Right lobe of liver (tissue), 6 donors: ENCODE measurements around the gene PPFIBP1. TPM values are rescaled to one million over a fixed set of nuclear protein-coding genes. Genes with fewer than 3 reads are reported as not detected.

Experiments
- ATAC-seq, 4 donors: fragments of 200-7000 bp; cut with Tn5 transposase; one replicate each; pipeline ENCODE4 v1.9.1; 2020; ENCODE audit warnings: mild to moderate bottlenecking in 4 of 4, moderate library complexity in 4 of 4
- DNase-seq, 3 donors: peaks; one replicate each; pipeline ENCODE4 v3.0.0-alpha.2; 2020
- H3K27ac ChIP-seq, 3 donors: fragments of 200-600 bp; one replicate each; pipeline ENCODE4 v1.8.0; 2022
- H3K27me3 ChIP-seq, 2 donors: fragments of 200-600 bp; one replicate each; pipeline ENCODE4 v1.8.0; 2022
- H3K36me3 ChIP-seq, 4 donors: fragments of 200-600 bp; sonication (generic) in 1 of 4; one replicate each; pipeline versions ENCODE4 v1.5.1 to v1.8.0; 2017 to 2022; ENCODE audit warnings: control low read depth in 1 of 4
- H3K4me1 ChIP-seq, 4 donors: fragments of 200-600 bp; sonication (generic) in 1 of 4; one replicate each; pipeline versions ENCODE4 v1.5.1 to v1.8.0; 2017 to 2022; ENCODE audit warnings: control low read depth in 1 of 4
- H3K4me3 ChIP-seq, 3 donors: fragments of 200-600 bp; one replicate each; pipeline ENCODE4 v1.8.0; 2022
- H3K9me3 ChIP-seq, 4 donors: fragments of 200-600 bp; sonication (generic) in 1 of 4; one replicate each; pipeline versions ENCODE4 v1.5.1 to v1.8.0; 2017 to 2022; ENCODE audit warnings: control low read depth in 1 of 4
- POLR2A ChIP-seq: fragments of 450-650 bp; IDR thresholded peaks from one replicate; pipeline ENCODE4 v1.6.1; 2017; ENCODE audit warnings: antibody characterized with exemption, mild to moderate bottlenecking
- WGBS: methylation state at CpG from one replicate; pipeline ENCODE4 v1.1.6; 2018; ENCODE audit warnings: low coverage, low lambda C conversion rate; ENCODE audit not compliant: insufficient coverage; ENCODE audit errors: missing lambda C conversion rate; 5-methylcytosine and 5-hydroxymethylcytosine counted together
- intact Hi-C, 2 donors: fragments of 100-400 bp; cut with DNase I; formaldehyde crosslinking; loops; one replicate each; pipeline versions ENCODE4 v1.11.2 to v1.14.1; 2022
- total RNA-seq, 6 experiments: library from RNA; depleted of rRNA in 2 of 6; stranded (reverse); fragments of >200 nt in 2 of 6; fragmentation: NEBNext Ultra II Directional in 3 of 6; extraction: Animal tissue kit (Norgen Biotek cat#: 25700) in 3 of 6; gene quantifications; one replicate each; pipeline versions ENCODE4 v1.1.0 to v1.2.4, GENCODE V29; 2016 to 2023
- TF ChIP-seq, protein P1 (sequence below), 4 donors: fragments of 200-600 bp in 3 of 4; fragments of 450-650 bp in 1 of 4; IDR thresholded peaks; one replicate each; pipeline versions ENCODE4 v1.5.1 to v1.8.0; 2016 to 2022; ENCODE audit warnings: antibody characterized with exemption in 4 of 4, mild to moderate bottlenecking in 2 of 4
- donor health status: DM: no; HTN: yes; CAD: no.
- donor health status: DM: no; HTN: no; CAD: no.
- donor health status: DM: no; HTN: no; CAD: no.
- donor health status: DM: no; HTN: yes; CAD: no.
- donor health status: DM: no; HTN: yes; CAD: no.

Gene PPFIBP1
- total RNA-seq, 6 experiments from 2014 or later: 24.1 to 53.9 (median 35.8) TPM

DNA sequence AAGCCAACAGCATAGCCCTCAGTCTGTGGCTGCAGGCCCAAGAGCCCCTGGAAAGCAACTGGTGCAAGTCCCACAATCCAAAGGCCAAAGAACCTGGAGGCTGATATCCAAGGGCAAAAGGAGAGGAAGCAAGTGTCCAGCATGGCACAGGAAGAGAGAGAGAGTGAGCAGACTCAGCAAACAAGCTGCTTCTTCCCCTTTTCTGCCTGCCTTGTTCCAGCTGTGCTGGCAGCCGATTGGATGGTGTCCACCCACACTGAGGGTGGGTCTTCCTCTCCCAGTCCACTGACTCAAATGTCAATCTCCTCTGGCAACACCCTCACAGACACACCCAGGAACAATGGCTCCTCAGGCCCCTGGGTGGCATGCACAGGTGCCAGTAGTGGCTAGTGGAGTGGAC, 44.0 kb upstream of the PPFIBP1 start:
- WGBS: no CpG with 5 or more reads among the region's 1 CpG
- H3K4me1 ChIP-seq: no peaks in the 10 kb centered on the region
- H3K36me3 ChIP-seq: no peaks in the 10 kb centered on the region
- no peaks in the 10 kb centered on the region for H3K27me3 ChIP-seq
- no peak for DNase-seq
- no peak overlapping the region for H3K27ac ChIP-seq
- H3K9me3 ChIP-seq: peaks cover 0 to 5% (median 1%) of the 10 kb centered on the region in 4 donors
- no peak overlapping the region for H3K4me3 ChIP-seq
- intact Hi-C loops: no loop called here
- TF ChIP-seq, protein P1, sequence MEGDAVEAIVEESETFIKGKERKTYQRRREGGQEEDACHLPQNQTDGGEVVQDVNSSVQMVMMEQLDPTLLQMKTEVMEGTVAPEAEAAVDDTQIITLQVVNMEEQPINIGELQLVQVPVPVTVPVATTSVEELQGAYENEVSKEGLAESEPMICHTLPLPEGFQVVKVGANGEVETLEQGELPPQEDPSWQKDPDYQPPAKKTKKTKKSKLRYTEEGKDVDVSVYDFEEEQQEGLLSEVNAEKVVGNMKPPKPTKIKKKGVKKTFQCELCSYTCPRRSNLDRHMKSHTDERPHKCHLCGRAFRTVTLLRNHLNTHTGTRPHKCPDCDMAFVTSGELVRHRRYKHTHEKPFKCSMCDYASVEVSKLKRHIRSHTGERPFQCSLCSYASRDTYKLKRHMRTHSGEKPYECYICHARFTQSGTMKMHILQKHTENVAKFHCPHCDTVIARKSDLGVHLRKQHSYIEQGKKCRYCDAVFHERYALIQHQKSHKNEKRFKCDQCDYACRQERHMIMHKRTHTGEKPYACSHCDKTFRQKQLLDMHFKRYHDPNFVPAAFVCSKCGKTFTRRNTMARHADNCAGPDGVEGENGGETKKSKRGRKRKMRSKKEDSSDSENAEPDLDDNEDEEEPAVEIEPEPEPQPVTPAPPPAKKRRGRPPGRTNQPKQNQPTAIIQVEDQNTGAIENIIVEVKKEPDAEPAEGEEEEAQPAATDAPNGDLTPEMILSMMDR (IDR thresholded peaks at IDR 0.05): no peak
- TF ChIP-seq POLR2A: no peak
- no peak for ATAC-seq

DNA sequence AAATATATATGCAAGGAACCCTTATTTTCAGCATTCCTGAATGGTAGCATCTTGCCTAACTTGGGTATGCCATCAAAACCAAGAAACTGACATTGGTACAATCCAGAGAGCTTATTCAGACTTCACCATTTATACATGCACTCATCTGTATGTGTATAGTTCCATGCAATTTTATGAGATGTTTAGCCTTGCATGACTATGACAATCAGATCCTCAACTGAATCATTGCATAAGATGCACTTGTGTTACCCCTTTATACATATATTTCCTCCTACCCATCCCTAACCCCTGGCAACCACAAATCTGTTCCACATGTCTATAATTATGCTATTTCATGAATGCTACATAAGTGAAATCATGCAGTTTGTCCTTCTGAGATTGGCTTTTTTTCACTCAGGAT, 37.0 kb upstream of the PPFIBP1 start:
- intact Hi-C loops: no loop called here
- ATAC-seq (no peak), DNase-seq (no peak)
- Histone ChIP-seq H3K4me3 (no peak overlapping the region), H3K9me3 (no peaks in the 10 kb centered on the region), H3K27me3 (no peaks in the 10 kb centered on the region), H3K36me3 (no peaks in the 10 kb centered on the region), H3K27ac (no peak overlapping the region), H3K4me1 (peaks cover 0 to 8% (median 0%) of the 10 kb centered on the region in 4 donors)
- TF ChIP-seq, protein P1 (IDR thresholded peaks at IDR 0.05): no peak
- no peak for TF ChIP-seq POLR2A

DNA sequence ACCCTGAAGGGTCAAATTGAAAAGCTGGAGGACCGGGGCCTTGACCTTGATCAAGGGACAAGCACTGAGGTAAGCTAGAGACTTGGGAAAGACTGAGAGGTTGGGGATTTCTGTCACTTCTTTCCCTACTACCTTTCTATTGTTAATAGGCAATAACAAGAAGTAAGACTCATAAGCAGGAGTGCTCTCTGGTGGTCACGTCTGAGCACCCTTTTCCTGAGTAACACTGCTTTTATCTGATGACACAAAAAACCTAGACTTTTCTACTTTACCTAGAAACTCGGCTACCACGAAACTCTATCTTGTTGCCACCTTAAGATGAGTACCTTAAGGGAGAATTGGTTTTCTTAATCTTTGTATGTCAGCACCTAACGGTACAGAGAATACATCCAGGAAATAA, 35.5 kb upstream of the PPFIBP1 start:
- Histone ChIP-seq H3K36me3 (no peaks in the 10 kb centered on the region), H3K27me3 (no peaks in the 10 kb centered on the region), H3K27ac (no peak overlapping the region), H3K4me1 (peaks cover 0 to 8% (median 0%) of the 10 kb centered on the region in 4 donors), H3K4me3 (no peak overlapping the region), H3K9me3 (no peaks in the 10 kb centered on the region)
- intact Hi-C loops: no loop called here
- no peak for ATAC-seq
- TF ChIP-seq, protein P1 (IDR thresholded peaks at IDR 0.05): no peak
- no peak for TF ChIP-seq POLR2A
- 65% methylated on average over 5 of the region's 5 CpGs for WGBS
- DNase-seq: no peak

GRCh38 chr12:27491226-27491625, 32.8 kb upstream of the PPFIBP1 start:
- intact Hi-C loops: no loop called here

More at GRCh38 chr12:27491226-27491625, 32.8 kb upstream of the PPFIBP1 start:
- peaks cover 0 to 8% (median 0%) of the 10 kb centered on the region in 4 donors for H3K4me1 ChIP-seq
- H3K36me3 ChIP-seq: no peaks in the 10 kb centered on the region
- no peak overlapping the region for H3K27ac ChIP-seq
- H3K27me3 ChIP-seq: no peaks in the 10 kb centered on the region
- no peak overlapping the region for H3K4me3 ChIP-seq
- H3K9me3 ChIP-seq: no peaks in the 10 kb centered on the region
- WGBS: 36% methylated on average over 2 of the region's 2 CpGs
- ATAC-seq: peak in 3 of 4 donors; percentile 52 to 67 (median 67)
- no peak for DNase-seq
- TF ChIP-seq, protein P1 (IDR thresholded peaks at IDR 0.05): no peak
- no peak for TF ChIP-seq POLR2A
